Vagina (tissue), 2 donors: ENCODE data around the gene UTS2R. TPM values are rescaled to one million over a fixed set of nuclear protein-coding genes. Genes with fewer than 3 reads are reported as not detected.

Source experiments
- DNase-seq, 2 donors: peaks; one replicate each; pipeline ENCODE4 v3.0.0-alpha.2; 2017; ENCODE audit errors: extremely low spot score in 2 of 2
- H3K27ac ChIP-seq: fragments of 200-600 bp; sonication (generic); one replicate; pipeline ENCODE4 v1.5.1; 2019
- H3K27me3 ChIP-seq: fragments of 200-600 bp; sonication (generic); one replicate; pipeline ENCODE4 v1.5.1; 2019
- H3K36me3 ChIP-seq, 2 donors: fragments of 200-600 bp; sonication (generic); one replicate each; pipeline ENCODE4 v1.5.1; 2017 to 2019
- H3K4me1 ChIP-seq: fragments of 200-600 bp; sonication (generic); one replicate; pipeline ENCODE4 v1.5.1; 2019
- H3K4me3 ChIP-seq, 2 donors: fragments of 200-600 bp; sonication (generic); 1 replicate in 1 of 2; 2 replicates in 1 of 2; pipeline ENCODE4 v1.5.1; 2016 to 2019
- H3K9me3 ChIP-seq: fragments of 200-600 bp; sonication (generic); one replicate; pipeline ENCODE4 v1.5.1; 2019
- CTCF ChIP-seq, 3 experiments: fragments of 450-650 bp in 2 of 3; fragments of 200-600 bp in 1 of 3; sonication (generic) in 1 of 3; IDR thresholded peaks; one replicate each; pipeline ENCODE4 v1.5.1; 2017 to 2019; ENCODE audit warnings: antibody characterized with exemption in 3 of 3, mild to moderate bottlenecking in 2 of 3, moderate library complexity in 2 of 3
- POLR2A ChIP-seq, 2 donors: fragments of 450-650 bp; IDR thresholded peaks; one replicate each; pipeline ENCODE4 v1.6.1; 2017; ENCODE audit warnings: antibody characterized with exemption in 2 of 2, mild to moderate bottlenecking in 2 of 2, moderate library complexity in 2 of 2
- POLR2AphosphoS5 ChIP-seq, 2 donors: sonication (generic); formaldehyde crosslinking; IDR thresholded peaks; one replicate each; pipeline ENCODE4 v1.9.0; 2017; ENCODE audit warnings: antibody characterized with exemption in 2 of 2, mild to moderate bottlenecking in 2 of 2, low read depth in 1 of 2; ENCODE audit not compliant: insufficient read depth in 1 of 2
- intact Hi-C: fragments of 100-400 bp; cut with DNase I; formaldehyde crosslinking; loops from one replicate; pipeline ENCODE4 v1.15.1; 2023
- total RNA-seq: library from RNA; depleted of rRNA; stranded (reverse); fragments of >200 nt; gene quantifications from one replicate; pipeline ENCODE4 v1.2.3, GENCODE V29; 2016

UTS2R gene
- total RNA-seq, 1 donor from 2014 or later = not detected

GRCh38 chr17:82324566-82325285 lies 46.8 kb upstream of the UTS2R start:
- Histone ChIP-seq H3K27ac (no peak overlapping the region), H3K4me3 (no peak overlapping the region), H3K4me1 (peaks cover 6% of the 10 kb centered on the region), H3K9me3 (no peaks in the 10 kb centered on the region), H3K36me3 (no peaks in the 10 kb centered on the region), H3K27me3 (no peaks in the 10 kb centered on the region)
- TF ChIP-seq CTCF (IDR thresholded peaks at IDR 0.05) (no peak), POLR2AphosphoS5 (IDR thresholded peaks at IDR 0.05; ENCODE audit: insufficient read depth in 1 of 2, low read depth in 1 of 2) (no peak), POLR2A (IDR thresholded peaks at IDR 0.05) (no peak)
- no peak for DNase-seq
- intact Hi-C loops = loop anchor here (10.0 kb wide), 2 partner anchors 120 to 280 kb away; no protein-coding TSS in a partner anchor

- TF ChIP-seq POLR2A (IDR thresholded peaks at IDR 0.05) = no peak
- no peak for TF ChIP-seq CTCF (IDR thresholded peaks at IDR 0.05)
- no peak for TF ChIP-seq POLR2AphosphoS5 (IDR thresholded peaks at IDR 0.05; ENCODE audit: insufficient read depth in 1 of 2, low read depth in 1 of 2)
- Histone ChIP-seq H3K27ac (no peak overlapping the region), H3K36me3 (no peaks in the 10 kb centered on the region), H3K9me3 (no peaks in the 10 kb centered on the region), H3K27me3 (no peaks in the 10 kb centered on the region), H3K4me3 (no peak overlapping the region), H3K4me1 (peaks cover 14% of the 10 kb centered on the region)
- intact Hi-C loops = loop anchor here (10.0 kb wide), 2 partner anchors 121 to 281 kb away; no protein-coding TSS in a partner anchor
- DNase-seq = no peak
Observed at GRCh38 chr17:82325286-82326180, 46.0 kb upstream of the UTS2R start.

GRCh38 chr17:82327289-82327688 lies 44.3 kb upstream of the UTS2R start:
- H3K27me3 ChIP-seq = no peaks in the 10 kb centered on the region
- intact Hi-C loops = loop anchor here (10.0 kb wide), 2 partner anchors 122 to 282 kb away; no protein-coding TSS in a partner anchor
- TF ChIP-seq POLR2A (IDR thresholded peaks at IDR 0.05) = no peak
- no peak for TF ChIP-seq POLR2AphosphoS5 (IDR thresholded peaks at IDR 0.05; ENCODE audit: insufficient read depth in 1 of 2, low read depth in 1 of 2)
- TF ChIP-seq CTCF (IDR thresholded peaks at IDR 0.05) = no peak
- H3K4me1 ChIP-seq = peaks cover 25% of the 10 kb centered on the region
- no peaks in the 10 kb centered on the region for H3K36me3 ChIP-seq
- no peak for DNase-seq
- no peak overlapping the region for H3K27ac ChIP-seq
- H3K4me3 ChIP-seq = no peak overlapping the region
- no peaks in the 10 kb centered on the region for H3K9me3 ChIP-seq

- H3K9me3 ChIP-seq = no peaks in the 10 kb centered on the region
- H3K4me1 ChIP-seq = peaks cover 30% of the 10 kb centered on the region
- H3K27me3 ChIP-seq = no peaks in the 10 kb centered on the region
- intact Hi-C loops = loop anchor here (10.0 kb wide), 2 partner anchors 123 to 283 kb away; no protein-coding TSS in a partner anchor
- no peaks in the 10 kb centered on the region for H3K36me3 ChIP-seq
- no peak for TF ChIP-seq POLR2AphosphoS5 (IDR thresholded peaks at IDR 0.05; ENCODE audit: insufficient read depth in 1 of 2, low read depth in 1 of 2)
- no peak for TF ChIP-seq POLR2A (IDR thresholded peaks at IDR 0.05)
- TF ChIP-seq CTCF (IDR thresholded peaks at IDR 0.05) = no peak
- H3K27ac ChIP-seq = no peak overlapping the region
- H3K4me3 ChIP-seq = no peak overlapping the region
- no peak for DNase-seq
Observed at GRCh38 chr17:82327757-82328140, 43.8 kb upstream of the UTS2R start.
